TTC549 (cell line): Measurements from ENCODE around the gene SPRED3.
"Not testable (repeated sequence)": the region's sequence is repeated elsewhere in the genome, so short reads cannot be mapped to it uniquely, and the experiment has no call there.

Source experiments
- FAIRE-seq: peaks from 2 replicates; lab custom pipeline; 2012; peaks lifted over from hg19 to GRCh38; lab: Jason Lieb, UNC

The SPRED3 gene

GRCh38 chr19:38388349-38389100, at the start of gene SPRED3:
SPRED3 (plus strand) TSS chr19:38388697; CDS start chr19:38390303, 1,606 bp downstream.
- FAIRE-seq: no peak

DNA sequence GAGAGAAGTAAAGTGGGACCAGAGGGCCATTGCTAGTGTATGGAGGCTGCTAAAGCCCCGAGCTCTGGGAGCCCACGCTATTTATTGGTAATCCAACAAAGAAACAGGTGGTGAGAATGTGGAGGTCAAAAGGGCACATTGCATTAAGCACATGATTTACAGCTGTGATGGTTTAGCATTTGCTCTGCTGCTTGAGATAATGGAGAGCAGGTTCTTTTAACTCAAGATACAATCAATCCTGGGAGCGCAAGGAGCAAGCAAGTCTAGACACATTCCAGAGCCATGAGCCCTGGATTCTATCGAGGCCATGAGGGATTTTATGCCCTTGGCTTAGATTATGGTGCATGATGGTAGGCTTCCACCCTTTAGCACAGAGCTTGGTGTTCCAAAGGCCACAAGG, 49.5 kb upstream of the SPRED3 start:
- FAIRE-seq: not testable (repeated sequence)

DNA sequence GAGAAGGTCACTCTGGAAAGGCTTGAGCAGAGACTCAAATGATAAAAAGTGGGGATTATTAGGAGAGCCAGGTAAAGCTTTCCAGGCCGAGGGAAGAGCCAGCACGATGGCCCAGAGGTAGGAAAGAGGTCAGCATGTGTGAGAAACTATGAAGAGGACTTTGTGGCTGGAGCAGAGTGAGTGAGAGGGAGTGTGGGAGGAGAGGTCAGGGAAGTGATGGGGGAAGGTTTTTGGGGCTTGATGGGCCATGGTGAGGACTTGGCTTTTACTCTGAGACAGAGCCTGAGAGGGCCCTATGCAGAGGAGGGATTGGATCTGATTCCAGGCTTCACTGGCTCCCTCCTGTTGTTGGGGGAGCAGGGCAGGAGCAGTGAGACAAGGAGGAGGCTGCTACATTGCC, 47.6 kb upstream of the SPRED3 start:
- no peak for FAIRE-seq

- no peak for FAIRE-seq
Observed at GRCh38 chr19:38346837-38347236, 41.7 kb upstream of the SPRED3 start.

DNA sequence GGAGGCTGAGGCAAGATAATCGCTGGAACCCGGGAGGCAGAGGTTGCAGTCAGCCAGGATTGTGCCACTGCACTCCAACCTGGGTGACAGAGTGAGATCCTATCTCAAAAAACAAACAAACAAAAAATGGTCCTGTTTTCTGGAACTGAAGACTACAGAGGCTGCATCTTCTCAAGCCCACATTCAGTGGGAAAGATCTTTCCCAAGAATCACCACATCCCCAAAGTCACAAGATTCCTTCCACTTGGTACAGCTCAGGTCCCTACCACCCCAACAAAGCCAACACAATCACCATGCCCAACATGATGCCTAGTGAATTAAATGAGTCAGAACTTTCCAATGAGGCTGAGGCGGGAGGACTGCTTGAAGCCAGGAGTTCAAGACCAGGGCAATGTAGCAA, 37.6 kb upstream of the SPRED3 start:
- FAIRE-seq: no peak

DNA sequence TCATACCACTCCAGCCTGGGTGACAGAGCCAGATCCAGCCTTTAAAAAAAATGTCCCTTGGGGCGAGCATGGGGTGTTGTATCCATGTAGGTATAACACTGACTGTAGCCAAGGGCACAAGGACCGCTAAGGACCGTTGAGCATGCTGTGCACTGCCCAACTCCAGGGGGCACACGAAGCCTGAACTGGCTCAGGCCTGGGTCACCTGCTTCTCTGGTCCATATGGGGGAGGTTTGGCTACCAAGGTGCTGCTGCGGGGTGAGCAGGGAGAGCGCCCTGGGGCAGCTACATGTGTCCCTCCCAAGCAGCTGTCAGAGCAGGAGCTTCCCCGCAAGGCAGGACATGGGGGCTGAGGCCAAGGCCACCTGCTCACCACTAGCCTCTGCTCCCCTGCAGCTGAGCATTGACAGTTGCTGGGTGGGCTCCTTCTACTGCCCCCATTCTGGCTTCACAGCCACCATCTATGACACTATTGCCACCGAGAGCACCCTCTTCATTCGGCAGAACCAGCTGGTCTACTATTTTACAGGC, 36.6 kb upstream of the SPRED3 start:
- no peak for FAIRE-seq

- FAIRE-seq: no peak
Observed at GRCh38 chr19:38352611-38353010, 35.9 kb upstream of the SPRED3 start.

GRCh38 chr19:38355728-38356725, 32.5 kb upstream of the SPRED3 start:
- no peak for FAIRE-seq

- FAIRE-seq: no peak
Observed at GRCh38 chr19:38358071-38358470, 30.4 kb upstream of the SPRED3 start.

GRCh38 chr19:38359242-38360021, 29.1 kb upstream of the SPRED3 start:
- no peak for FAIRE-seq

GRCh38 chr19:38360351-38360750, 28.1 kb upstream of the SPRED3 start:
- no peak for FAIRE-seq

GRCh38 chr19:38360839-38361631, 27.5 kb upstream of the SPRED3 start:
- FAIRE-seq: no peak

DNA sequence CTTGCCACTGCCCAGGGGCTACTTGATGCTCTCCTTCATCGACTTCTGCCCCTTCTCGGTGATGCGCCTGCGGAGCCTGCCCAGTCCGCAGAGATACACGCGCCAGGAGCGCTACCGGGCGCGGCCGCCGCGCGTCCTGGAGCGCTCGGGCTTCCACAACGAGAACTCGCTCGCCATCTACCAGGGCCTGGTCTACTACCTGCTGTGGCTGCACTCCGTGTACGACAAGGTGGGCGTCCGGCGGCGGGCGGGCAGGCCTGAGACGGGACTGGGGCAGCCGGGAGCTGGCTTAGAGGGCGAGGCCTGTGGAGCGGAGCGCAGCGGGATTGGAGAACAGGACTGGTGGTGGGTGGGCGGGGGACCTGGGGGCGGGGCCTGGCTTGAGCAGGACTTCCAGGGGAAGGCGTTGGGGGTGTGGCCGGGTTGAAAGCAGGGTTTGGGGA, 26.8 kb upstream of the SPRED3 start:
- no peak for FAIRE-seq

- FAIRE-seq: no peak
Observed at GRCh38 chr19:38362076-38362945, 26.2 kb upstream of the SPRED3 start.

- FAIRE-seq: not testable (repeated sequence)
Observed at GRCh38 chr19:38362946-38363688, 25.4 kb upstream of the SPRED3 start.

GRCh38 chr19:38367041-38367440, 21.5 kb upstream of the SPRED3 start:
- FAIRE-seq: no peak

GRCh38 chr19:38369584-38369983, 18.9 kb upstream of the SPRED3 start:
- FAIRE-seq: no peak

- no peak for FAIRE-seq
Observed at GRCh38 chr19:38370299-38370698, 18.2 kb upstream of the SPRED3 start.

DNA sequence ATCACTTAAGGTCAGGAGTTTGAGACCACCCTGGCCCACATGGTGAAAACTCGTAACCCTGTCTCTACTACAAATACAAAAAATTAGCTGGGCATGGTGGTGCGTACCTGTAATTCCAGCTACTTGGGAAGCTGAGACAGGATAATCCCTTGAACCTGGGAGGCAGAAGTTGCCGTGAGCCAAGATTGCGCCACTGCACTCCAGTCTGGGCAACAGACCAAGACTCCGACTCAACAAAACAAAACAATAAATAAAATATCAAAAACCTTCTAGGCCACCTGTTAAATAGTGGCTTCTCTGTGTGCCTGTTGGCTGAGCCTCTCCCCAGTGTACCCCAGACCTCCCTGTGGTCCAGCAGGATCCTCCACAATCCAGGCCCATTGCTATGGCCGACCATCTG, 17.4 kb upstream of the SPRED3 start:
- no peak for FAIRE-seq
